Measurements from ENCODE around the gene SMIM38.

The SMIM38 gene

DNA sequence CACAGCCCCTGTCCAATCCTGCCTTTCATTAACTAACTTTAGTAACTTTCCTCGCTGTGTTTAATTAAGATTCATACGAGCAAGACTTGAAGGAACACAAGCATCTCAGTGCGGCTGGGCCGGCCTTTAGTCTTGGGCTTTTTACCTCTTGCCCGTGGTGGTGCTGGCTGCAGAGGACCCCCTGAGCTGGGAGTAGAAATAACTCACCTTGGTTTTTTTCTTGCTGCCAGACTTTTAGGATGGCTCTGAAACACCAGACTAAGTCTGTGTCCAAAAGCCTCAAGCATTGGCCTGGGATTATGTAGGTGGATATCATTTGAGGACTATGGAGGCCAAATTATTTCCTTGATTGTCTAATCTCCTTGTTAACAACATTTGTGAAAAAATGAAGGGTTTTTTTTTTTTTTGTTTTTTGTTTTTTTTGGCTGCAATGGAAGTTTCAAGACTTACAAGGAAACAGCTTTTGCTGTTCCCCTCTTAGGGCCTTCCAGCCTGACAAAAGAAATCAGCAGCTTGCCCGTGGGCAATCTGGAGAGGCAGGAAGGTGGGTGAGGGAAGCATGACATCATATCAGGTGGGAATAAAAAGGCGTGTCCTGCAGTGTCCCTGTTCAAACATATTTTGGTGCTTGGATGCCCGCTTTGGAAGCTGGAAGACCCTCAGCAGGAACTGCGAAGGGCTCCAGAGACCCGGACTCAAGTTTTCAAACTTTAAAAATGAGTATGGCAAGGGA, 44.0 kb downstream of the SMIM38 start:
- TF ChIP-seq, protein P1, sequence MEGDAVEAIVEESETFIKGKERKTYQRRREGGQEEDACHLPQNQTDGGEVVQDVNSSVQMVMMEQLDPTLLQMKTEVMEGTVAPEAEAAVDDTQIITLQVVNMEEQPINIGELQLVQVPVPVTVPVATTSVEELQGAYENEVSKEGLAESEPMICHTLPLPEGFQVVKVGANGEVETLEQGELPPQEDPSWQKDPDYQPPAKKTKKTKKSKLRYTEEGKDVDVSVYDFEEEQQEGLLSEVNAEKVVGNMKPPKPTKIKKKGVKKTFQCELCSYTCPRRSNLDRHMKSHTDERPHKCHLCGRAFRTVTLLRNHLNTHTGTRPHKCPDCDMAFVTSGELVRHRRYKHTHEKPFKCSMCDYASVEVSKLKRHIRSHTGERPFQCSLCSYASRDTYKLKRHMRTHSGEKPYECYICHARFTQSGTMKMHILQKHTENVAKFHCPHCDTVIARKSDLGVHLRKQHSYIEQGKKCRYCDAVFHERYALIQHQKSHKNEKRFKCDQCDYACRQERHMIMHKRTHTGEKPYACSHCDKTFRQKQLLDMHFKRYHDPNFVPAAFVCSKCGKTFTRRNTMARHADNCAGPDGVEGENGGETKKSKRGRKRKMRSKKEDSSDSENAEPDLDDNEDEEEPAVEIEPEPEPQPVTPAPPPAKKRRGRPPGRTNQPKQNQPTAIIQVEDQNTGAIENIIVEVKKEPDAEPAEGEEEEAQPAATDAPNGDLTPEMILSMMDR (IDR thresholded peaks at IDR 0.05): no peak
- H3K27me3 ChIP-seq (ENCODE audit: control insufficient read depth, insufficient read depth, low read length): no peaks in the 10 kb centered on the region
- H2AFZ ChIP-seq: no peak overlapping the region

DNA sequence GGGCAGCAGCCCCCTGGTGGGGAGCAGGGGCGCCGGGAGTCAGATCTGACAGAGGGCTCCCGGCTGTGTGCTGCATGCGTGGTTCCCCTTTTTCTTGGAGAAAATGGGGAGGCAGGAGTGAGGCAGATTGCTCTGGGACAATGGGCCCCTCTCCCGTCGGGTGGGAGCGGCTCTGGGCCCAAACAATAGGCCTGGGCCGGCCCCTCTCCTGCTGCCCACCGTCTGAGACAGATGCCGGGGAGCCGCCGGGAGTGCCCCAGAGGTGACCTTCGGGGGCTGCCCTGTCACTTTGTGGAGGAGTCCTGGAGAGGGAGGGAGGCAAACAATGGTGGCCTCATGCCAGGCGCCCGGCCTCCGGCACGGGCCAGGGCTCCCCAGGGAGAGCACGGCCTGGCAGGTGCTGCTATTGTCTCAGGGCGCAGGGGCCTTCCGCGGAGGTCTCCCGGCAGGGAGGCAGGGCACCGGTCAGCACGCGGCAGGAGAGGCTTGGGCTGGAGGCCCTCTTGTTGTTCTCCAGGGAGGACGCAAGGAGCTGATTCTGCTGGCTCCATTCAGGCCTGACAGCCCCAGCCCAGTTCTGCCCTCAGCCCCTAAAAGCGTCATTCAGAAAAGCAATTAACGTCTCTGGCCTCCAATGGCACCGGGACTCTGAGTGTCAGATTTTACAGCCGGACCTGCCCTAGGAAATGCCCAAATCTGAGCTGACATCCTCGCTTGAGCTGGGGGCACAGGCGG, 44.8 kb downstream of the SMIM38 start:
- H3K4me3 ChIP-seq (ENCODE audit: low read depth, low read length): no peak overlapping the region
- TF ChIP-seq, protein P1 (IDR thresholded peaks at IDR 0.05): no peak
- no peaks in the 10 kb centered on the region for H3K79me2 ChIP-seq
- no peak overlapping the region for H2AFZ ChIP-seq
- no peaks in the 10 kb centered on the region for H3K27me3 ChIP-seq (ENCODE audit: control insufficient read depth, insufficient read depth, low read length)
- H3K4me2 ChIP-seq (ENCODE audit: low read length): no peak overlapping the region
- H3K36me3 ChIP-seq (ENCODE audit: control insufficient read depth, insufficient read depth, low read length): no peaks in the 10 kb centered on the region
- no peaks in the 10 kb centered on the region for H3K4me1 ChIP-seq
- H3K9ac ChIP-seq: no peak overlapping the region
- no peak overlapping the region for H3K27ac ChIP-seq
- H3K9me3 ChIP-seq (ENCODE audit: control insufficient read depth, low read length): no peaks in the 10 kb centered on the region

More for the DNA sequence above, 44.0 kb downstream of the SMIM38 start:
- Histone ChIP-seq H3K4me3 (ENCODE audit: low read depth, low read length) (no peak overlapping the region), H3K4me2 (ENCODE audit: low read length) (no peak overlapping the region), H3K9ac (no peak overlapping the region), H3K9me3 (ENCODE audit: control insufficient read depth, low read length) (no peaks in the 10 kb centered on the region), H3K27ac (no peak overlapping the region), H3K4me1 (no peaks in the 10 kb centered on the region), H3K36me3 (ENCODE audit: control insufficient read depth, insufficient read depth, low read length) (no peaks in the 10 kb centered on the region), H3K79me2 (no peaks in the 10 kb centered on the region)

- no peaks in the 10 kb centered on the region for H3K79me2 ChIP-seq
- H3K4me2 ChIP-seq (ENCODE audit: low read length): no peak overlapping the region
- no peak overlapping the region for H2AFZ ChIP-seq
- TF ChIP-seq, protein P1 (IDR thresholded peaks at IDR 0.05): no peak
- H3K9ac ChIP-seq: no peak overlapping the region
- H3K27me3 ChIP-seq (ENCODE audit: control insufficient read depth, insufficient read depth, low read length): no peaks in the 10 kb centered on the region
- no peak overlapping the region for H3K27ac ChIP-seq
- H3K36me3 ChIP-seq (ENCODE audit: control insufficient read depth, insufficient read depth, low read length): no peaks in the 10 kb centered on the region
- no peaks in the 10 kb centered on the region for H3K4me1 ChIP-seq
- no peak overlapping the region for H3K4me3 ChIP-seq (ENCODE audit: low read depth, low read length)
- H3K9me3 ChIP-seq (ENCODE audit: control insufficient read depth, low read length): no peaks in the 10 kb centered on the region
Measured at GRCh38 chr11:69201066-69201365, 45.3 kb downstream of the SMIM38 start.

- H3K9me3 ChIP-seq (ENCODE audit: control insufficient read depth, low read length): no peaks in the 10 kb centered on the region
- H3K27me3 ChIP-seq (ENCODE audit: control insufficient read depth, insufficient read depth, low read length): no peaks in the 10 kb centered on the region
- H3K9ac ChIP-seq: no peak overlapping the region
- no peaks in the 10 kb centered on the region for H3K79me2 ChIP-seq
- no peak overlapping the region for H2AFZ ChIP-seq
- no peaks in the 10 kb centered on the region for H3K36me3 ChIP-seq (ENCODE audit: control insufficient read depth, insufficient read depth, low read length)
- H3K4me2 ChIP-seq (ENCODE audit: low read length): no peak overlapping the region
- no peak overlapping the region for H3K4me3 ChIP-seq (ENCODE audit: low read depth, low read length)
- TF ChIP-seq, protein P1 (IDR thresholded peaks at IDR 0.05): no peak
- H3K4me1 ChIP-seq: no peaks in the 10 kb centered on the region
- H3K27ac ChIP-seq: no peak overlapping the region
Measured at GRCh38 chr11:69201764-69202370, 46.1 kb downstream of the SMIM38 start.
